NK-92 (cell line): Measurements from ENCODE around the gene MYCBP2.
"Not testable (repeated sequence)": the region's sequence is repeated elsewhere in the genome, so short reads cannot be mapped to it uniquely, and the experiment has no call there.

ENCODE experiments used
- DNase-seq: peaks from one replicate; lab custom pipeline; 2025; ENCODE audit not compliant: unreplicated experiment; lab: John Stamatoyannopoulos, UW

Gene MYCBP2

DNA sequence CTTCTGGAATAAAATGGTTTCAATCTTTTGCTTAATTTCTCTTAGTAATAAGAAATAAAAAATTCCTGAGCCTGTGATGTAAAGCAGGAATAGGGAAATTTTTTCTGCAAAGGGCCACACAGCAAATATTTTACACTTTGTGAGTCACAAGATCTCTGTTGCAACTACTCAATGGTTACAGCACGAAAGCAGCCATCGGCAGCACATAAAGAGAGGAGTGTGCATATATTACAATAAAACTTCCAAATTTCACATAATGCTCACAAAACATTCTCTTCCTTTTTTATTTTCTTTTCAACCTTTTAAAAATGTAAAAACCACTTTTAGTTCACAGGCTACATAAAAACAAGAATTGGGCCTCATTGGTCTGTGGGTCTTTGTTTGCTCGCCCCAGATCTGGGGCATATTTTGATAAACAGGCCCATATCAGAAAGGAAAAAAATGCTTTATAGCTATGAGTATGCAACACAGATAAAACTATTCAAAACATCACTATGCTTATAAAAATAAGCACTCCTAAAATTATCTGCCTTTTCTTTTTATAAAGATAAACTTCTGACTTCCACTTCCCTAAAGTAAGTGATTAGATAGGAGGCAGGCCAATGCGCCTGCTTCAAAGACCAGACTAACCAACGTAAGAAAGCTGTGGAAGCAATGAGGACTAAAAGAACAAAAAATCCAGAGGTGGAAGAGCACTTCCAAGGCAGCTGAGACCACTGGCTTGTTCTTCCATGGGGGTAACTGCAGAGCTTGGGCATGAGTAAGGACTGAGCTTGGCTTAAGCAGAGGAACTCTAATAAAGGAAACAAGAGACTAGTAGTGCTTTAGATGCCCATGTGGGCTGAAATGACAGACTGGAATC is 26.5 kb downstream of the MYCBP2 start:
- no peak for DNase-seq

DNA sequence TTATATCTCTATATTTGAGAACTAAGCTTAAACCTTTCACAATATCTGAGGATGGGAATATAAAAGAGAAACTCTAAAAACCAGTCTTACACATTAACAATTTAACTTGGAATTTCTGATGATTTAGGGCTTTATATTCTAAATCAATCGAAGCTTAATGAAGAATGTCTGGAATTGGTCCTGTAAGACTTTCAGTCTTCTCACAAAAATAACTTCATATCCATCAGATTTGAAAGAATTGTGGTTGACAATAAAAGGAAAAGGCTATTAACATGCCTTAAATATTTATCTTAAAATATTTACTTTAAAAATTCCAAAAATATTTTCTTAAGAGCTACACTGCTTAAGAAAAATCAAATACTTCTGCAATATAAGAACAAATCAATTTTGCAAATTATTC is 27.3 kb downstream of the MYCBP2 start:
- DNase-seq, result no peak

DNA sequence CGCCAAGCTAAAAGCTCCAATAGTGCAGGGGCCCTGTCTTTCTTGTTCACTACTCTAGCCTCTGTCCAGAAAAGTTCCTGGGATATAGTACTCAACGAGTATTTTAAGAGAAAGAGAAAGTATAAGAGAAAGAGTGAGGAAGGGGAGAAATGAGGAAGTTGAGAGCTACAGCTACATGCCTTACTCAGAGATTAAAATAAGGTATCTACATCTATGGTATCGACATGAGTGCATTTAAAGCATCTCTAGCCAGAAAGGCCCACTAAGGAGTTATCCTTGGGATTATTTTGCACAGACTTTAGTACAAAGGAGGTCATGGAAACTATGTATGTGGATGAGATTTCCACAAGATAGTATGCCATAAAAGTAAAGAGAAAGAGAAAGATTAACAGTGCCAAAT is 28.5 kb downstream of the MYCBP2 start:
- DNase-seq, result no peak

DNA sequence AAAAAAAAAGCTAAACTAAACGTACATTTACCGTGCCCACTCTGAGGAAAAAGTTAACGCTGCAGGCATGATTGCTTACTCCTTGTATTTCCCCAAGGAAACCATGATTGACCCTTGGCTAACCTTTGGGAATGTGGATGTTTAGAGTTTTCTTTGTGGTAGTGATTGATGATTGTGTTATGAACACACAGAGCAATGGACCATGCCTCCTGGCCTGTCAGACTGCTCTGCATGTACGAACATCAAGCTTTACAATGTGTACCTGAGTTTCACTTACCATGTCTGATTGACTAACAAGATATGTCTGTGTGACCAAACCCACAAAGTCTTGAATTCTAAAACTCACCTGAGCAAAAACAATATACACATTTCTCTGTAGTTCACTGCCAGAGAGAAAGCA is 35.1 kb downstream of the MYCBP2 start:
- no peak for DNase-seq

DNA sequence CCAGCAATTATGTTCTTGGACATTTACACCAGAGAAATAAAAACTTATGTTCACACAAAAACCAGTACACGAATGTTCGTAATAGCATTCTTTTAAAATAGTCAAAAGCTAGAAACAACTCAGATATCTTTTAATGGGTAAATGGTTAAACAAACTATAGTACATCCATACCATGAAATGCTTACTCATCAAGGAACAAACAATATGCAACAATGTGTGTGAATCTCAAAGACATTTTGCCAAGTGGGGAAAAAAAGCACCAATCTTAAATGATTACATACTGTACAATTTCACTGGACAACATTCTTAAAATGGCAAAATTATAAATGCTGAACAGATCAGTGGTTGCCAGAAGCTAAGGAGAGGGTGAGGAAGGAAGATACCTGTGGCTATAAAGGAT is 36.6 kb downstream of the MYCBP2 start:
- no peak for DNase-seq

DNA sequence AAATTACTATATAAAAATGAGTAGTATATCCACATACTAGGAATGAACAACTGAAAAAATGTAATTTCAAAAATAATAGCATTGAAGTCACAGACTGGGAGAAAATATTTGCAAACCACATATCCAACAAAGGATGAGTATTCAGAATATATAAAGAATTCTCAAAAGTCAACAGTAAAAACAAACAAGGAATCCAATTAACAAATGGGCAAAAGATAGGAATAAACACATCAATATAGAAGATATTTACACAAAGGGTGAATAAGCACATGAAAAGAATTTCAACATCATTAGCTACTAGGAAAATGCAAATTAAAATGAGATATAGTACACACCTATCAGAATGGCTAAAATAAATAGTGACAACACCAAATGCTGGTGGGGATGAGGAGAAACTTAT is 37.0 kb downstream of the MYCBP2 start:
- no peak for DNase-seq

DNA sequence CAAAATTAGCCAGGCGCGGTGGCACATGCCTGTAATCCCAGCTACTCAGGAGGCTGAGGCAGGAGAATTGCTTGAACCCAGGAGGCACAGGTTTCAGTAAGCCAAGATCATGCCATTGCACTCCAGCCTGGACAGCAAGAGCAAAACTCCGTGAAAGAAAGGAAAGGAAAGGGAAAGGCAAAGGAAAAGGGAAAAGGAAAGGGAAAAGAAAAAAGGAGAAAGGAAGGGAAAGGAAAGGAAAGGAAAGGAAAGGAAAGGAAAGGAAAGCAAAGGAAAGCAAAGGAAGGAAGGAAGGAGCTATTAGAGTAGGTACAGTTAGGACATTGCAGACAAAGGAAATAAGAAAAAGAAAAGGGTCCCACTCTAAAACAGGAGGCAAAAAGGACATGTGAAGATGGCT is 41.3 kb downstream of the MYCBP2 start:
- DNase-seq, result not testable (repeated sequence)

DNA sequence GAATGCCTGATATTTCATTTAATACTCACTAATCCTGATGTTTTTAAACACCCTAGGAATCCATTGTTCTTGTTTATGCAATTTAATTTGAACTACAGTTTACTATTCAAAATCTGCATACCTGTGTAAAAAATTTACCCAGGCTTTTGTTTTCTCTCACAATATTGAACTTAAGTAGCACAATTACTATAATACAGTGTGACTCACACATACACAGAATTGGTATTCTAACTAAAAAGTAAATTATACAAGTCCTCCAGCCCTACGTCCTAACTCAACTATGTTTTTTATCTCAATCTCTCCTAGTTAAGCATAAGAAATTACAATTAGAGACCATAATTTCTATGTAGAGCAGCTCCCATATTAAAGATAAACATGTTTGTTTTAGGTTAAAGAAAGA is 41.8 kb downstream of the MYCBP2 start:
- DNase-seq, result no peak

DNA sequence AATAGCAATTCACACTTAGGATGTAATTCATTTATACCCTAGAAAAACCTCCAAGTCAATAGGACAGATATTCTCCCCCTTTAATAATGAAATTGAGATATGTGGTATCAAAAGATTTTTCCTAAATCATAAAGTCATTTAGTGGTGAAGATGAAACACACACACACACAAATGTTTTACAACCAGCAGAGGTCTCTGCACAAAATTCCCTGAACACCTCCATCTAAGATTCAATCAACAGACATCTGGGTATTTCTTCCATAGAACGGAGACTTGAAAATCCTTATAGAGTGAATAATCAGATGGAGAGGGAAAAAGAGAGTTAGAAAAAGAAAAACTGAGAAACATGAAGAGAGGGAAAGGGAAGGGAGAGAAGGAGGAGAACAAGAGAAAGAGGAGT is 52.8 kb downstream of the MYCBP2 start:
- DNase-seq, result no peak

DNA sequence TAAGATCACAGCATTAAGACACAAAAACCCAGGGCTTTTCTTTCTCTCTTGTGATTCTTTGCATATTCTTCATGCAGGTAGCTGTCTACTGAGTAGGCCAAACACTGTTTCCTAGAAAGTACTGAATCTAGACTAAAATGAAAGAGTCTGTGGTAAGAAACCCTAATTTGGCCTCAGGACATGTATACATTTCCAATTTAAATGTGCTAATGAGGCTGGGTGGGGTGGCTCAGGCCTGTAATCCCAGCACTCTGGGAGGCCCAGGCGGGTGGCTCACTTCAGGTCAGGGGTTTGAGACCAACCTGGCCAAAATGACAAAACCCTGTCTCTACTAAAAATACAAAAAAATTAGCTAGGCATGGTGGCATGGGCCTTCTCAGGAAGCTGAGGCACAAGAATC is 57.8 kb downstream of the MYCBP2 start:
- DNase-seq, result no peak

DNA sequence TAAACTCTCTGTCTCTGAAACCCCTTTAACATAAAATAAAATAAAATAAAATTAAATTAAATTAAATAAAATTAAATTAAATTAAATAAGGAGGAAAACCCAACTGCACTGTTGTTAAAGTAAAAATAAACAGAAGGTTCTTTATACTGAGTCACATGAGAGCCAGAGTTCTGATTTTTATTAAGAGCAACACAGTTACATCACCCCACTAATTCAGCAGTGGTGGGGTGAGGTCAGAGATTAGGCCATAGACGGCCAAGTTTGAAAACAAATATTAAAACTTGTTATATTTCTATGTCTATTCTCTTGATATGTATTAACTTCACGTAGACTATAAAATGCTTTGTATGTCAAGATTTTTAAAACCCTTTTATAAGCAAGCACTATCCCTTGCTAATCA is 59.5 kb downstream of the MYCBP2 start:
- no peak for DNase-seq

DNA sequence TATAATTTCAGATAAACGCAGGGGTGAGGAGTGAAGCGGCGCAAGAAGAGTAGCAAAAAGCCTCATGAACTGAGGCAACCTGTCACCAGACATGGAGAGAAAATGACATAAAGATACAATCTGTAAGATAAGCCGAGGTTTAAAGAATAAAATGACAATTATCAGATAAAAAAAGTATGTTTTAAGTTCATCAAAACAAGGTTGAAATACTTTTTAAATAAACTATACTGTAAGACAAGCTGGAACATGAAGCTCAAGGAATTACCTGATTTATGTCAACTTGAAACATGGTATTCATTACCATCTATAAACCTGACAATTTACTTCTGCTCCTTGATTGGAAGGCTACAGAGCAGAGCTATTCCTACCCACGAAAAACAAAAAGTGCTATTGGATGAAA is 61.6 kb downstream of the MYCBP2 start:
- DNase-seq, result no peak

DNA sequence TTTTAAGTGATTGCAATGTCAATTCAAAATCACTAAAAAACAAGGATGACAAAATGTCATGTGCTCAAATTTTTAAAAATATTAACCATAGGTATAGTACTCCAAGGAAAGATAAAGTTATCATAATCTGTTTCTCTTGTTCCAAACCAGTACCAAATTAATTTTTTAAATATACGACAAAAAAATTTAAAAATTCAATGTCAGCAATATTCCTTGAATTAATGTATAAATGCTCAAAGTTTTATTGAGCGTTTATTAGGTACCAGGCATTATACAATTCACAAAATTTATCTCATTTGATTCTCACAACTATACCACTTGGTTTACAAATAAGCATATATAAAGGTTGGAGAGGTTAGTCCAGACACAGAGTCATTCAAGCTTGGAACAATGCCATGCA is 64.7 kb downstream of the MYCBP2 start:
- DNase-seq, result no peak

DNA sequence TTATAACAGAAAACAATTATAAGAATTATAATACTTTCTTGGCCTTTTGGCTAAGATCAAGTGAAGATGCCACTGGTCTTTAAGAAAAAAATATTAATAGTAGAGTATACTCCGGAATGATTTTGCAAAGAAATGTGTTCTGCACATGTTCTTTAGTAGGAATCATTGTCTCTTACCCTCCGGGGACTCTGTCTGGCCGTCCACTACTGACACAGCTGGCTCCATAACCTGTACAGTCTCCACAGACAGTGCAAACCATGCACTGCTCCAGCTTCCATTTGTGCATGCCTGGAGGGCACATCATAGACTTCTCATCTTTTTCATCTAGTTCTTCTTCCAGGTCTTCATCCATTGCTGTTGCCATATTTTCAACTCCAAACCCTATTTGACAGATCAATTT is 75.9 kb downstream of the MYCBP2 start:
- DNase-seq, result no peak

DNA sequence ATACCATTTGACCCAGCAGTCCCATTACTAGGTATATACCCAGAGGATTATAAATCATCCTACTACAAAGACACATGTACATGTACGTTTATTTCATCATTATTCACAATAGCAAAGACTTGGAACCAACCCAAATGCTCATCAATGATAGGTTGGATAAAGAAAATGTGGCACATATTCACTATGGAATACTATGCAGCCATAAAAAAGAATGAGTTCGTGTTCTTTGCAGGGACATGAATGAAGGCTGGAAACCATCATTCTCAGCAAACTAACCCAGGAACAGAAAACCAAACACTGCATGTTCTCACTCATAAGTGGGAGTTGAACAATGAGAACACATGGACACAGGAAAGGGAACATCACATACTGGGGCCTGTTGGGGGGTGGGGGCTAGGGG is 81.7 kb downstream of the MYCBP2 start:
- DNase-seq, result not testable (repeated sequence)

DNA sequence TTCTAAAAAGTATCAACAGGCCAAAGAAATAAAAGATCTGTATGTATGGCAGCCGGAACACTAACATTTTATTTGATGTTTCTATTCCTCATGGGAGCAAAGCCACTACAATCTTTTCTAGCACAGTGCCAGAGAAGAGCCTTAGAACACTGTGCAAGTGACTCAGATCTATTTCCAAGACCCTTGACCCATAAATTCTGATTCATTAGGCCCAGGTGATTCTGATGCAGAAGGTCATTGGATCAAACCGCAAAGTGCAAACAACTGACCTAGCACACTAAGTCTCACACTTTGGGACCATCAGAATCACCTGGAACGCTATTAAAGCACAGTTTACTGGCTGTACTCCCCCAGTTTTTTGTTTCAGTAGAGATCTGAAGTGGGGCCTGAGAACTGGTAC is 87.6 kb downstream of the MYCBP2 start:
- DNase-seq, result no peak

DNA sequence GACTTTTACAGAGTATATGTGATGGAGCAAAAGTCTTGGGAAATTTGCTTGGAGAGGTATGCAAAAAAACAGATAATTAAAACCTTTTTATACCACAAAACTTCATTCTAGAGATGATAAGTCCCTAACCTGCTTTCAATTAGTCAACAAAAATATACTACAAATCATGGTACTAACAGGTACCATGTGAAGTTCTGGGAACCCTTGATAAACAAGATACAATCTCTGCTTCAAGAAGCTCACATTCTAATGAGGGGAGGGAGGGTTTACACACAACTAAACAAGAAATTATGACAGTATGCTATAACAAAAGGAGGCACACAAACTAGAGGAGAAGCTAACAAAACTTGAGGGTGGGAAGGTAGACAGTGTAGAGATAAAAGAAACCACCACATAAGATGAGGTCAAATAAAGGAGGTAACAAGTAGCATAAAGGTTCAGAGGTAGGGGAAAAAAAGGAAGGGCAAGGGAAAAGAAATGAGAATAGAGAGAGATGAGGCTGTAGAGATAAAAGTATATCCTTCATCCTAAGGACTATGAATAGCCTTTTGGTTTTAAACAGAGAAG is 91.4 kb downstream of the MYCBP2 start:
- DNase-seq, result no peak

DNA sequence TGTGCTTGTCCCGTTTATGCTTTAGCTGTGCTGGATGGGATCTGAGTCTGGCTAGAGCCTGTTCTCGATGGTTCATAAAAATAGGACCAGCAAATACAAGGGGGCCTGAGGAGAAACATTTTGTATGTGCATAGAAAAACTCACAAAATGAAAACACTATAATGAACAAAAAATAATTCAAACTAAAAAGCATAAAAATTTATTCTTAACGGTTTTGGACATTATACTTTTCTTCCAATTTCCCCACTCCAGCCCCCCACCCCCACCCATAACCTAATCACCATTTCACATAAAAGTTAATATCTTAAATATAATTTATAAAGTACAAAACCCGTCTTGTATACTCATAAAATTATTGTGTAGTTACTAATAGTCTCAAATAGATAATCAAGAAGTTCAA is 93.7 kb downstream of the MYCBP2 start:
- no peak for DNase-seq

DNA sequence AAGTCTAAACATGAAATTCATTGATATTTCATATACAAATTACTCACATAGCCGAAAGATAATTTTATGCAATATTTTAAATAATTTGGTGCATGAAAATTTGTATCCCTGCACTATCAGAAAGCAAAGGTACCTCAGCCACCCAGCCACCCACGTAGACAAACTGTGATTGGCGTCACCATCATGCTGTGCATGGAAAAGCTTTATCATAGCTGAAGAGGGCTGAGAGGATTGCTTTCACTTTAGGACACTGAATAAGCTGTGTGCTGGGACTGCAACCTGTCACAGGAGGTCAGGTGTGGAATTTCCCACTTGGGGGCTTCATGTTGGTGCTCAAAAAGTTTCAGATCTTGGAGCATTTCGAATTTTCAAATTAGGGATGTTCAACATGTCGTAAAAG is 96.3 kb downstream of the MYCBP2 start:
- no peak for DNase-seq

DNA sequence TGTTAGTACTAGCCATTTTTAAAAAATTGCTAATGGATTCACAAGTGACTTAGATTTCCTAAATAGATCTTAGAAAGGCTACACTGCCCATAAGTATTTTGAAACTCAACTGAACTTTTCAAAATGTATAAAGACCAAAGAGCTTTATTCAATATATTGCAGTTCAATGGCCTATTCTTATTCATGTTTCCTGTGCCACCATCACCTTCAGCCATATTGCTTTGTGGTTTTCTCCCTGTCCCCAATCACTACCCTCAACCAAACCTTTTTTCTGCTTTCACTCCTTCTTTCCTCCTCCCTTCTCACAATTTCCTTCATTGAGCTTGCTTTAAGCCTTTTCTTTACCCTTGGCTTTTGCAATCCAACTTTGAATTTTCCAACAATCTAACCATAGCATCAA is 100.9 kb downstream of the MYCBP2 start:
- no peak for DNase-seq

DNA sequence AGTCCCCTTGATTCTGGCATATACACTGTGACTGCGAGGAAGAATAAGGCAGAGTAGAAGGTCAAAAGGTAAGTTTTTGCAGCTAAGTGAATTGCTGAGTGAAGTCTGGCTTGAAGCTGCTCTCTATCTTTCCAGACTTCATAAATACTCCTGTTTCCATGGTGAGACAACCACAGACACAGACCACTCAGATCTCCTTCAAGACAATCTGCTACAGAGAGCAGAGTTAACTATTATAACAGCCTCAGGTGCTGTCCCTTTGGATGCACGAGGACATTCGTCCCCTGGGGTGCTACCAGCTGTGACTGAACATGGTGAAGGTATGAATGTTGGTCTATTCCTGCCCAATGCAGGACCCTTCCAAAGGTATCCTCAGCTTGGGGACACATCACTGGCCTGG is 104.0 kb downstream of the MYCBP2 start:
- DNase-seq, result no peak

DNA sequence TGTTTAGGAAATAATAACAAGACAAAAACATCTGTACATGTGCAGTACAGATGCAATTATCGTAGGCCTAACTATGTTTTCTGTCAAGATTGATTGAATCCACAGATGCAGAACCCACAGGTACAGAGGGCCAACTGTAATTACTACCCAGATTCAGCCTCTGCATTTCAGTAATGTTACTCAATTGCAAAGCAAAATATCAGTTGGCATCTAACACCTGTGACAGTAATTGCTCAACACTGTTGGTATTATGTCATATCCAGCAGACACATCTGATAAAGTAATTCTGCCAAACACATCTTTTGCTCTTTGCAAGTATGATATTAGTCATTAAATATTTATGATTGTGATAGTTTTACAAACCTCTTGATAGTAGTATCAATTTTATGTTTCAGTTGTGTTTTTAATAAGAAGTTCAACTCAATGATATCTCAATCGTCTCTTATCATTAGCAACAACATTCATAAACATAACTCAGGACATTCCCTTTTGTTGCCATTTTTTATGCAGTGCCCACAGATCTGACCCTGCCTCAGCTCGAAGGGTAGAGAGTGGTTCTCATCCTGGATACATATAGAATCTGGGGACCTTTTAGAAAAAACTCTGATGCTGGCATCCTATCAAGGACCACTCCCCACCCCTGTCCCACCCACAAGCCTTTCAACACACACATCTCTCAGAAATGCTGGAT is 104.7 kb downstream of the MYCBP2 start:
- no peak for DNase-seq
